ENCODE data around the gene RAD51B.
"Not testable (repeated sequence)": the region's sequence is repeated elsewhere in the genome, so short reads cannot be mapped to it uniquely, and the experiment has no call there.

RAD51B gene

DNA sequence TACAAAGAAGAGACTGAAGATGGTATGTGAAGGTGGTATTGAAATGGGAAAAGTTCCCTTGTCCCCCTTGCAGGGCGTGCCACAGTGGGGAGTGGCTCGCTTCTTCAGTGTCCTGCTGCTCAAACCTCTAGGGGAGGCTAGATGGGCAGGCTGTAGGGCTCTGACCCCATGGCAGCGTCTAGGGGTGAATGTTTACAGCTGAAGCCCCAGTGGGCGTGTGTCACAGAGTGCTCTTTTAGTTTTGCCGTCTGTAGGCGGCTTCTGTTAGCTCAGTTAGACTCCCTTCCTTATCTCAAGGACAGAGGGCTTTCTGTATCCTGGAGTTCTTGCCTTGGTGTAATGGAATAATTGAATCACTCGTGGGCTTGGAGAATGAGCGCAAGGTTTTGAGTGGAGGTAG lies 266.2 kb downstream of the RAD51B start:
- no peak for DNase-seq

DNA sequence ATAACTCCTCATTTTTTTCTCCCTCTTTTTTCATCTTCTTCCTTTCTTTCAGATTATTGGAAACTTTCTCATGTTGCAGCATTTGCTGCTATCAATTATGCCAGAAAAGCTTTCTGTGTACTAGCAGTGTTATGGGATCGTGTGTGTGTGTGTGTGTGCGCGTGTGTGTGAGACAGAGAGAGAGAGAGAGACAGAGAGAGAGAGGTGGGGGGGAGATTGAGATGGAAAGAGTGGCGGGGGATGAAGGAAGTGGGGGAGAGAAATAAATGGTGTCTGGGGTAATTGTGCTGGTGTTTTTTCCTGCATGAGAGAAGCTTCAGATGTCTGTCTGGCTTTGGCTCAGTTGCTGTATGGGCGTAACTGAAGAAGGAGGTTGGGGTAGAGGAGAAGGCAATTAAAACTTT lies 268.9 kb downstream of the RAD51B start:
- no peak for DNase-seq

DNA sequence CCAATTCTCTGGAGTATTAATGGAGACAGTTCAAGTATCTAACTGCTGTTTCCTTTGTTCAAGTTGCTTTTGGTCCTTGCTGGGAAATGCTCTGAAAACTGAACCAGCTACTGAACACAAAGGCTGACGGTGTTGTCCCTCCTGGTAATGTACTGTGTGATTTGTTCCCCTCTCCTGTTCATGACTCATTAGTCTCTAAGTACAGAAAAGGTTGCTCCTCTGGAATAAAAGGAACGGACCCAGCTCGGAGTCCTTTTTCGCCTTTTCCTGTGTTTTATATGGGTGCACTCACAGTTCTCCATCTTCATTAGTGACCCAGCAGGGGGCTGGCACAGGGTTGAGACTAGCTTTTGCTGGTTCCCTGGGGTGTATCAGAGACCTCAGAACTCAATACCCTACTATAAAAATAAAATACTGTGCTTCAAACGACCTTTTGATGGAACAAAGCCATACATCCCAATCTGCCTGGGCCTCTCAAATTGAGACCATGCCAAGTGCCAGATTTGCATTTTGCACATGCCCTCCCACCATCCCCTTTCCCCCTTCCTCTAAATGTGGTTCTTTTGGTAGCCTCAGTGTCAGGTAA lies 269.7 kb downstream of the RAD51B start:
- no peak for DNase-seq

DNA sequence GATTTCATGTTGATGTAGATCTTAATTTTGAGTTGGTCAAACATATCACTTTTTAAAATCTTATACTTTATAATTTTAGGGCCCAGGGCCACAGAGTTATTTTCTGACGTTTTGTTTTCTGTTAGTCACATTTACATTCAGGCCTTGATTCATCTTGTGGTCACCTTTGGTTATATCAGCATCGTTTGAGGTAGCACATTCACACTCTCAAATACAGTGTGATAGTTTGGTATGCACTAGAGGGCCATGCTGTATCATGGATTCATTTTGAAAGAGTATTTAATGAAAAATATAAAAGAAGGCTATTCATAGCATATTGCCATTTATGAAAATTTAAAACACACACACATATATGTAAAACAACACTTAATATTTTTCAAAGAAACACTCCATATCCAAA lies 274.6 kb downstream of the RAD51B start:
- no peak for DNase-seq

DNA sequence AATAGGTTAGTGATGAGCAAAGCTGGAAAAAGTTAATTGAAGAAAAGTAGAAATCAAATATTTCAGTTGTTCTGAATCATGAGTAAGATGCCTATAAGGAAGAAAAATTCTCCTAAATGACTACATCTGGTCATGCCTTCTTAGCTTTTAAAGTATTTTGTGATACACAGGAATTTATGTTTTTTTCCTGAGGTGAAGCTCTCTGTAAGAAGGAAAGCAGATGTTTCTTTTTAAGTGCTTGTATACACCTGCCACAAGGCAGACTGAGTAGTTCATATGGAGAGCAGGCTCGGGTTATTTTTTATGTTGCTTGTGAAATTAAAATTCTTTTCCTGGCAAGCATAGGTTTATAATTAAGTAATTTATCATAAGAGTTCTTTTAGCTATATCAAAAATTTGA lies 275.2 kb downstream of the RAD51B start:
- DNase-seq = no peak

DNA sequence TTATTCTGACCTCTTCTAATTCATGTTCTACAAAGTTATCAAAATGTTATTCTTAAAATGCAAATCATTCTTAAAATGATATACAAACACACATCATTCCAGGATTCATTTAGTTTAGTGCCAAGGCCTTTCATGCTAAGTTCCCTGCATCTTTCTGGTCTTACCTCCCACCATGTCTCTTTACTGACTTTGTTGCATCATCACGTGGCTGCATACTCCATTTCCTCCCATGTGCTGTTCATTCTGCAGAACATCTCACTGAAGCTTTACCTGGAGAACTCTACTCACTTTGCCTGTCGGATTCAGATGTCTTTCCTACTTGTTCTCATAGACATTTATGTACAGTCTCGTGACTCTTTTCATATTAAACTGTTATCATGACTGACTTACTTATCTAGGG lies 278.1 kb downstream of the RAD51B start:
- no peak for DNase-seq

DNA sequence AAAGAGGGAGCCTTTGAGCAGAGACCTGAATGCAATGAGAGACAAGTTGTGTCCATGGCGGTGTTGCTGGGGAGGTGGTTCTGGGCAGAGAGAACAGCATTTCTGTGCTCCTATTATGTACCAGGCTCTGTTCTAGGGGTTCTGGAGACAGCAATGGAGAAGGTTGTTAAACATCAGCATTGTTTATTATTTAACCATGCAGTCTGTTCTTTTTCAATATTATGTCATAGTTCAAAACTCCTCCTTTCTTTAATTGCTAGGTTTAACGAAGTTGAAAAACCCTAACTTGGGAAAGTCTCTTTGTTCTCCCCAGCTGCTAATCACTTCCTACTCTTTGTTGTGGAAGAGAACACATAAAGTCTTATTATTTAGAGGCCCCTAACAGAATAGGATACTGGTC lies 279.3 kb downstream of the RAD51B start:
- DNase-seq = no peak

DNA sequence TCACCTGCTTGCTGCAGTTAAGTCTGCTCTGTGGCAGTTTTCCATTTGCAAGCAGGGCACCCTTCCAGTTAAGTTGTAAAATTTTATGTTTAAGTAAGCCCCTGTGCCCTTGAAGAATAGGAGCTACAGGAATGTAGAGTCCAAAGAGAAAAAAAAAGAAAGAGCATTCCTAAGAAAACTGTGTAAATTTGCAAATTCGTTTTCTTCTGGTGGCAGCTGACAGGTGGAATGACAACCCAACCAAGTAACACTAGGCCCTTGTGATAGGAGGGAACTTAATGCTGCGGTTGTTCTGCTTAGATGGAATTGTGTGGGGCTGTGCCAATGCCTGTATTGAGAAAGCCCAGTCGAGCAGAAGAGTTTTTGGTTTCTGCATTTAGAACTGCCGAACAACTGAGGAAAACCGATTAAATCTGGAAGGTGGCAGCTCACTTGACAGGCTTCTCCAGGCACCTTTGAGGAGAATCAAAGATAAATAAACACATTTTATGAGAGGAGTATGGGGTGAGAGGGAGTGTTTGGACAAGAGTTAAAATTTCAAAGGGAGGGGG lies 280.0 kb downstream of the RAD51B start:
- DNase-seq = no peak

DNA sequence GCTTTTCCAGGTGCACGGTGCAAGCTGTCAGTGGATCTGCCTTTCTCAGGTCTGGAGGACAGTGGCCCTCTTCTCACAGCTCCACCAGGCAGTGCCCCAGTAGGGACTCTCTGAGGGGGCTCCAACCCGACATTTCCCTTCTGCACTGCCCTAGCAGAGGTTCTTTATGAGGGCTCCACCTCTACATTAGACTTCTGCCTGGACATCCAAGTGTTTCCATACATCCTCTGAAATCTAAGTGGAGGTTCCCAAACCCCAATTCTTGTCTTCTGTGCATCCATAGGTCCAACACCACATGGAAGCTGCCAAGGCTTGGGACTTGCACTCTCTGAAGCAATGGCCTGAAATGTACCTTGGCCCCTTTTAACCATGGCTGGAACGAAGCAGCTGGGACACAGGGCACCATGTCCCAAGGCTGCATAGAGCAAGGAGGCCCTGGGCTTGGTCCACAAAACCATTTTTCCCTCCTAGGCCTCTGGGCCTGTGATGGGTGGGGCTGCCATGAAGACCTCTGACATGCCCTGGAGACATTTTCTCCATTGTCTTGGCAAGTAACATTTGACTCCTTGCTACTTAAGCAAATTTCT lies 282.2 kb downstream of the RAD51B start:
- not testable (repeated sequence) for DNase-seq

DNA sequence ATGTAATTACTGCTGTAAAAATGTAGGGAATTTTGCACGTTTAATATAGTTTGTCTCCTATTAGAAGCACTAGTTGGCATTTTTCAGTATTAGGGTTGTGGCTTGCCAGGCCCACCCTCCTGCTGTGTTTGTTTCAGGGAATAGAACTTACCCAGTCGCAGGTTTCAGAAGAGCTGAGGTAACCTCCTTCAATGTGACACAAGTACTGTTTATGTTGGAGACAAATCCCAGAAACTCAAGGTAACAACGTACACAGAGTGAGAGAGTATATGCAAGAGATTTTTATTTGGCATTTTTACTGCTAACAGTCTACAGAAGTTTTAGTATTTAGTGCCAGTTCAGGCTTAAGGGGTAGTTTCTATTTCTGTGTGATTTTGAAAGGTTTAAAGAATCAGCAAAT lies 284.3 kb downstream of the RAD51B start:
- DNase-seq = no peak

DNA sequence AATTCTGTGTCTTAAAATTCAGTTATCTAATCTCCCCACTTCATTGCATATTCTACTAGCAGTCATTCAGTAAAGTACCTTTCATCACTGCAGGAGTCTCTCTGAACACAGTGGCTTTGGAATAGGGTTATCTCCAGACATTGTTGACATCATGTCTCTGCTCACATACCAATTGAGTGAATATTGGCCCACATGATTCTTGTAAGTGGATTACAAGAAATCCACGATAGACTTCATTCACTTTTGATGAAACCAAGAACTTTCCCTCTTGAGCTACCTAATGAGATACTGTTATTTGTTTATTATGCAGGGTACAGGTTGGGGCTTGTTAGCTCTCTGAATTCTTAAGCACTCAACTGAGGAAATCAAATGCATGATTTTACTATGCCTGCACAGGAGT lies 284.9 kb downstream of the RAD51B start:
- no peak for DNase-seq

DNA sequence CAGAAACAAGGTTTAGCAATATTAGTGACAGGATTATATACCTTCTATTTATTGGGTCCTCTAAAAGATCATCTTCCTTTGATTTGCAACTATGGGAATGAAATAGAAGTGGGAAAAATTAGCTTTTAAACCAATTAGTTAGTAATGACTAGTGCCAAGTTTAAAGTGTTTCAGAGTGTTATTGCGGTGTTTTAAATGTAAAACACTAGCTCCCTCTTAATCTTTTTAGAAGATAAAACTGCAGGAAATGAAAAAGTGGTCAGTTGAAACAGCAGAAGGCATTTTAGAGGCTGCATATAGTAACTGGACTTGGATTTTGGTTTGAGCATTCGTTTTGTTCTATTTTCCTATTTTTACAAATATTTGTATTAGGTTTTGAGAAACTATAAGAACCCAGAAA lies 286.2 kb downstream of the RAD51B start:
- DNase-seq = no peak

DNA sequence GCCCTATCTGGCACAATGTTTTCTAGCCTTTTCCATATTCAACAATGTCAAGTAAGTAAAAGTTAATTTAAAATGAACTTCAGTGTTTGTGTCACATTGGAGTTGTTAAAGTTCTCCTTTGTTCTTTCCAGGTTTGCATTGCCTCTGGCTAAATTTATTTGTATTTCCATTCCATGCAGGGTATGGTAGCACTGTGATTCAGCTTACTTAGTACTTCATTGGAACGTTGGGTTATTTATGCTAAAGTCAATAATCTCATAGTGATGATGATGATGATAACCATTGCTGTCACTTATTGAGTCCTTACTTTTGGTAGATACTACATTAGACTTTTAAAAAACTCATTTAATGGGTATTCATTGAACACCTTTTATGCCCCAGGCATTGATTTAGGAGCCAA lies 286.9 kb downstream of the RAD51B start:
- no peak for DNase-seq

DNA sequence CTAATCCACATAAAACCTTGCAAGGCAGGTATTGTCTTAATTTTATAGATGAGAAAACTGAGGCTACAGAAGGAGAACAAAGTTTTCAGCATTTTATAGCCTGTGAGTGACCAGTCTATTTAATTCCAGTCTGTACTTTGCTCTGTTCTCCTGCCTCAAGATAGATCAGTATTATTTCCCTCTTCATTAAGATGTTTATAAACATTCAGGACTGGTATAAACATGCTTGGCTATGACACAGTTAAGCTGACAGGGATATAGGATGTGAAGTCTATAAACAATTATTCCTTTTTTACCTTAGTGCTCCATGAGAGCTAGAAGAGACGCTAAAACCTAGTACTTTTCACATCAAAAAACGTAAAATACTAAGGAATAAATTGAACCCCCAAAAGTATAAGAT lies 287.3 kb downstream of the RAD51B start:
- no peak for DNase-seq

DNA sequence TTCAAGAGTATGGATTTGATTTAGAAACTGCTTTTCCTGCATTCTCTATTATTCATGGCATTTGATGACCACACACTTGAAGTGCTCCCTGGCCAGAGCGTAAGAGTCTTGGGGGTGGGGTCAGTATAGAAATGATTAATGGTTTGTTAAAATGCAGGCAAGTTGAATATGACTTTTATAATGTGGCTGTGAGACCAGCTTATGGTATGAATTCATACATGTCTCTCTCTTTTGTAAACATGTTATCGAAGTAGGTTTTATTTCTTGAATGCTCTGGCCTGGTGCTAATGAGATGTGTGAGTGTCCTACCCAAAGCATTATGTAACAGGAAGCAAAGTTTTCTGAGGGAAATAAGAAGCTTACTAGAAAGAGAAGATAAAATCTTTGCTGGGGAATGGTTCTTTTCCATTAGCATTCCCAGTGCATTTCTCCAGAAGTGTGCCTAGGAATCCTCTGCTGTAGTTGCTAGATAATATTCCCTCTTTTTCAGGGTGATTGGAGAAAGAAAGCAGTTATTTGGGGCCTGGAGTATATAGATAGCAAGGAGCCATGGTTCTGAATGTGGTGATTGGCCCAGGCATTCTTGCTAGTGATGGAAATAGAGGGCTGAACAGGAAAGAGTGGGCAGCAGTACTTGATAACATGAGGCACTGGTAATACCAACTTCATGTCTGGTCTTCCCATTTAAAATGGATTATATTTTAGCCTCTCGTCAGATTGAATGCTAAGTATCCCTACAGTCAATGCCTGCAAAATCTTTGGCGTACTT lies 289.7 kb downstream of the RAD51B start:
- DNase-seq = no peak

DNA sequence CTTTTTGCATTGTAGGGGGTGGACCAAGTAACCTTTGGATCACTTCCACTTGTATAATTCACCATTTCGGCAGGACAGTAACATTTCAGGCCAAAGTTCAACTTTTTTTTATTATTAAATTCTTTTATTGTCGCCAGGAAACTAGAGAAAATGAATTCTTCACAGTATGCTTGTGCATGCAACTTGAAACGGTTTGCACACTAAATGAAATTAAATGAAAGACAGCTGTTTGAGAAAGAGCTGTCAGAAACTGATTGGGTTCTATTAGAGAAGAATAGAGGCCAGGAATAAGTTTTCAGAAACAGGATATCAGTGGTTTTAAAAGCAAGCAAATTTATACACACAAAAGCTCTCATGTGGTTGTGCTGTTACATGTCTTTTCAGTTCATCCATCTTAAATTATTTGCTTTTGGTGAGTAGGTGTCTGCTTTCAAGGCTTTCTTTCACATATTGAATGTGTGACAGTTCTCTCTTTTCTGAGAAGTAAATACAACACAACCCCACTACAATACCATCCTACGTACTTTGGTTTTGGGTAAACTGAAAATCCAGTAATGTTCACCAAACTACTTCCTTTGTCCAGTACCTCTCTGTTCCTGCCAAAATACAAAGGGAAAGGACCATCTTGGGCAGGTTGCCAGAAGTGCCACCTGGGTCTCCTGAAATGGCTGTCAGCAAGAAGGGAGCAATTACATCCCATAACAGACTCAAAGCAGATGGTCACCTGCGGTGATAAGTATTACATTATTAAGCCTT lies 291.7 kb downstream of the RAD51B start:
- DNase-seq = peak; percentile 40

DNA sequence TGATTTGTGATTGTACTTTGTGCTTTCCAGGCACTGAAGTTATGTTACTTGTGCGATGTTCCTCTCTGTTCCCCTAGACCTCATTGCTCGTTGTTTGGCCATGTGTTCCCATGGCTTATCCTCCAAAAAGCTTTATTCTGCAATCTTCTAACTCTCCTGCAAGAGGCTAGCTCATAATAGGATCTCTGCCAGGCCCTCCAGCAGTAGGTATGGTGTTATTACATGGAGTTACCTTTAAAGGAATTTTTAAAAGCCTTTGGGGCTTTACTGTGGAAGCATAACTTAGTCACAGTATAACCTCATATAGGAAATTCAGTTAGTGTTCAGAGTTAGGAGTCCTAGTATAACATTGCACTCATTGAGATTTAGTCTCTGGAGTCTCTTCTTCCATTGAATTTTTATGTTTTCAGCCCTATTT lies 292.3 kb downstream of the RAD51B start:
- peak; percentile 19 for DNase-seq

DNA sequence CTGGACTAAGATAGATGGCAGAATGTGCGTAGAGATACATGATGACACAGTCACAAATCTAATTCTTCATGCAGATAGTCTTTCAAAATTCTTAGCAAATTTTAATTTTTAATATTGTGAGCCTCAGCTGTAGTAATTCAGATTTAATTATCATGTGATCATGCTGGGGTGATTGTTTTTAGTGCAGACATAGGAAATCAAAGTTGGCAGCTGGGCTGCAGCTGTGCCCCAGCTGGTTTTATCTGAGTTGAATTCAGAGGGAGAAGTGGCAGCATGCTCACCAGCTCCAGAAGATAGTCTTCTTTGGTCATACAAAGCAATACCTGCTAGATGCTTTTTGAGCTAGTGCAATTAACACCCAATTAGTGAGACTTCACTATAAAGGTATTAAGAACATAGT lies 292.9 kb downstream of the RAD51B start:
- no peak for DNase-seq

DNA sequence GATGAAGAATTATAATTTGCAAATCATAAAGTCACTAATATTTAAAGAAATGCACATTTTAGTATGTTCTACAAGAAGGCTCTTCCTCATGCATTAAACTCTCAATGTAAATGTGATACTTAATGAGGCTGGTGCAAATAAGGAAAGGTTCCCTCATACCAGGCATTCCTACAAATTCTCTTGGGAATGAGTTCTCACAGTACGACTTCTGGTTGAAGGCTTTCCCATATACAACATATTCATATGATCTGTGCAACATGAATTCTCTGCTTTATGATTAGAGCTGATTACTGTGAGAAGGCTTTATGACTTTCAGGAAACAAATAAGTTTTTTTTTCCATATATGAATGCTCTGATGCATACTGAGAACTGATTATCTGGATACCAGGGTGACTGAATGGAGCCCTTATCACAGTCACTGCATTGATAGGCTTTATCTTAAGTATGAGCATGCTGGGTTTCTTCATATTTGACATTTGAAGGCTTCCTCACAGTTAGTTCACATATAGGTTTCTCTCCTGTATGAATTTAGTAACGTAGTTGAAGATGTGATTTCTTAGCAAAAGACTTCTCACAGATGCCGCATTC lies 293.9 kb downstream of the RAD51B start:
- DNase-seq = no peak

DNA sequence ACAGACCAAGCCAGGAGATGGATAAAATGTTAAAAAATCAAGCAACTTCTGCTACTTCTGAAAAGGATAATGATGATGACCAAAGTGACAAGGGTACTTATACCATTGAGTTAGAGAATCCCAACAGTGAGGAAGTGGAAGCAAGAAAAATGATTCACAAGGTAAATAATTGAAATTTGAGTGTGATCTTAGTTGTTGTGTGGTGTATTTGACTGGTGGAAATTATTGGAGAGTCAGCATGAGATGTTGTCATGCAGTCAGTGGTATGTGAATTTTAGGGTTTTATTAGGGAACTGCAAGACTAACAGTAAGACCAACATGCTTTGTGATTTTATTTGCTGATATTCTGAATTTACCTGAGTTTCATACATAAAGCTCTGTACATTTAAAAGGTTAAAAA lies 296.4 kb downstream of the RAD51B start:
- not testable (repeated sequence) for DNase-seq

DNA sequence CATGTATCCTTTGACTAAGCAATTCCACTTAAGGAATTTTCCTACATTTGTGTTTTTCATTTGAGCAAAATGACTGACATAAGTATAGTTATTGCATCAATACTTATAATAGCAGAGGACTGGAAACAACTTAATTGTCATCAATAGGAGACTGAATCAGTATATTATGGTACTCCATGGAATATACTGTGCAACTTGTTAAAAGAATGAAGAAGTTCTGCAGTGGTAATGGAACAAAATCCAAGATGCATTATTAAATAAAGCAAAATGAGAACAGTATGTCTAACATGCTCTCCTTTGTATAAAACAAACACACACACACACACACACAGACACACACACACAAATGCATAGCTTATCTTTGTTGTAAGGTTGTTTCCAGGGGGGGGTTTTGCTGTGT lies 303.1 kb downstream of the RAD51B start:
- no peak for DNase-seq

DNA sequence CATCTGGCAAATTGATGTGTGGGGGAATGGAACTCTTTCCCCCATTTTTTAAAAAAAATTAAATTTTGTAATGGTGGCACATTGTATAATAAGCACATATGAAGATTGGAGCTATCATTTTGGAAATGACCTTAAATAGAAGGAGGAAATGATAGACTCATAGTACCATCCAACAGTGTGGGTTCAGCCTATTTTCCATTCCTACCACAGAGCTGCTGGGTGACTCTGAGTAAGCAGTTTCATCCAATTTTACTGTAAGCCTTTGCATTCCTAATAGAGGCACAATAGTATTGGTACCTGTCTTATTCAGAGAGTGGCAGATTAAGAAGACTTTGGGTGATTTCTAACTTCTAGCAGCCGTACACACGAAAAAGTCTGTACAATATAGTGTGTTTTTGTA lies 304.5 kb downstream of the RAD51B start:
- DNase-seq = no peak

Data from NCI-H2029 treated with DMSO at 0.1 percent for 48 hours (cell line).